Glutamatergic neuron (in vitro differentiated cells): Measurements from ENCODE around the gene CYTH1. TPM values are rescaled to one million over a fixed set of nuclear protein-coding genes. Genes with fewer than 3 reads are reported as not detected.

Experiments used
- DNase-seq: peaks from one replicate; pipeline ENCODE4 v3.0.0; 2022
- H3K27ac Mint-ChIP-seq: one replicate; pipeline ENCODE4 v1.8.0; 2020; ENCODE audit warnings: mild to moderate bottlenecking, mixed read lengths, inconsistent platforms; ENCODE audit not compliant: unreplicated experiment
- H3K27me3 Mint-ChIP-seq: one replicate; pipeline ENCODE4 v1.8.0; 2020; ENCODE audit warnings: mild to moderate bottlenecking, moderate library complexity, mixed read lengths, inconsistent platforms; ENCODE audit not compliant: unreplicated experiment
- H3K36me3 Mint-ChIP-seq: one replicate; pipeline ENCODE4 v1.8.0; 2020; ENCODE audit warnings: mild to moderate bottlenecking, mixed read lengths, inconsistent platforms; ENCODE audit not compliant: unreplicated experiment
- H3K4me1 Mint-ChIP-seq: one replicate; pipeline ENCODE4 v1.8.0; 2020; ENCODE audit warnings: mild to moderate bottlenecking, low read depth, mixed read lengths, inconsistent platforms; ENCODE audit not compliant: unreplicated experiment
- H3K4me3 Mint-ChIP-seq: one replicate; pipeline ENCODE4 v1.8.0; 2020; ENCODE audit warnings: mild to moderate bottlenecking, mixed read lengths, inconsistent platforms; ENCODE audit not compliant: unreplicated experiment
- H3K9me3 Mint-ChIP-seq: one replicate; pipeline ENCODE4 v1.8.0; 2020; ENCODE audit warnings: mild to moderate bottlenecking, moderate library complexity, mixed read lengths, inconsistent platforms; ENCODE audit not compliant: unreplicated experiment
- total RNA-seq: library from RNA; stranded (reverse); fragmentation: NEBNext Ultra II Directional; extraction: Animal tissue kit (Norgen Biotek cat#: 25700); gene quantifications from one replicate; pipeline ENCODE4 v1.2.1, GENCODE V29; 2021; ENCODE audit not compliant: unreplicated experiment
- TF ChIP-seq, protein P1 (sequence below): fragments of 200-600 bp; sonication (generic); IDR thresholded peaks from one replicate; pipeline ENCODE4 v1.5.0; 2021; ENCODE audit not compliant: partially characterized antibody, unreplicated experiment

CYTH1 gene
- total RNA-seq, 1 donor from 2014 or later: 57.2 TPM

DNA sequence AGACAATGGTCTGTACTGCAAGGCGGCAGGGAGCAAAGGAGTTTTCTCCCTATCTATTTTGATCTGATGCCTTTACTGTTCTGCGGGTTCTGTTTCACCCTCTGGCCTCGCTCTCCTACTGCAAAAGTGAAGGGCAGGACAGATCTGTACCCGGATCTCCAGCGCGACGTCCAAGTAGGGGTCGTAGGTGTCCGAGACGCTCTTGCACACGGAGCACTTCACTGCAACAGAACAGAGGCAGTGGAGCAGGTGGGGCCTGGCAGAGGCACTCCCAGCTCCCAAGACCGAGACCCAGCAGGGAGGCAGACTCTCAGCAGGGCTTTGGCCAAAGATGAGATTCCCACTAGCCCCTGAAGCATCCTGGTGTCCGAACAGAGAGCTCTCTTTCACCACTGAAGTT, 38.8 kb upstream of the CYTH1 start:
- H3K4me3 Mint-ChIP-seq: no peak overlapping the region
- no peak overlapping the region for H3K27ac Mint-ChIP-seq
- peaks cover 5% of the 10 kb centered on the region for H3K27me3 Mint-ChIP-seq
- no peaks in the 10 kb centered on the region for H3K36me3 Mint-ChIP-seq
- DNase-seq: no peak
- H3K9me3 Mint-ChIP-seq: peaks cover 1% of the 10 kb centered on the region
- H3K4me1 Mint-ChIP-seq: peaks cover 2% of the 10 kb centered on the region
- TF ChIP-seq, protein P1, sequence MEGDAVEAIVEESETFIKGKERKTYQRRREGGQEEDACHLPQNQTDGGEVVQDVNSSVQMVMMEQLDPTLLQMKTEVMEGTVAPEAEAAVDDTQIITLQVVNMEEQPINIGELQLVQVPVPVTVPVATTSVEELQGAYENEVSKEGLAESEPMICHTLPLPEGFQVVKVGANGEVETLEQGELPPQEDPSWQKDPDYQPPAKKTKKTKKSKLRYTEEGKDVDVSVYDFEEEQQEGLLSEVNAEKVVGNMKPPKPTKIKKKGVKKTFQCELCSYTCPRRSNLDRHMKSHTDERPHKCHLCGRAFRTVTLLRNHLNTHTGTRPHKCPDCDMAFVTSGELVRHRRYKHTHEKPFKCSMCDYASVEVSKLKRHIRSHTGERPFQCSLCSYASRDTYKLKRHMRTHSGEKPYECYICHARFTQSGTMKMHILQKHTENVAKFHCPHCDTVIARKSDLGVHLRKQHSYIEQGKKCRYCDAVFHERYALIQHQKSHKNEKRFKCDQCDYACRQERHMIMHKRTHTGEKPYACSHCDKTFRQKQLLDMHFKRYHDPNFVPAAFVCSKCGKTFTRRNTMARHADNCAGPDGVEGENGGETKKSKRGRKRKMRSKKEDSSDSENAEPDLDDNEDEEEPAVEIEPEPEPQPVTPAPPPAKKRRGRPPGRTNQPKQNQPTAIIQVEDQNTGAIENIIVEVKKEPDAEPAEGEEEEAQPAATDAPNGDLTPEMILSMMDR: no peak

DNA sequence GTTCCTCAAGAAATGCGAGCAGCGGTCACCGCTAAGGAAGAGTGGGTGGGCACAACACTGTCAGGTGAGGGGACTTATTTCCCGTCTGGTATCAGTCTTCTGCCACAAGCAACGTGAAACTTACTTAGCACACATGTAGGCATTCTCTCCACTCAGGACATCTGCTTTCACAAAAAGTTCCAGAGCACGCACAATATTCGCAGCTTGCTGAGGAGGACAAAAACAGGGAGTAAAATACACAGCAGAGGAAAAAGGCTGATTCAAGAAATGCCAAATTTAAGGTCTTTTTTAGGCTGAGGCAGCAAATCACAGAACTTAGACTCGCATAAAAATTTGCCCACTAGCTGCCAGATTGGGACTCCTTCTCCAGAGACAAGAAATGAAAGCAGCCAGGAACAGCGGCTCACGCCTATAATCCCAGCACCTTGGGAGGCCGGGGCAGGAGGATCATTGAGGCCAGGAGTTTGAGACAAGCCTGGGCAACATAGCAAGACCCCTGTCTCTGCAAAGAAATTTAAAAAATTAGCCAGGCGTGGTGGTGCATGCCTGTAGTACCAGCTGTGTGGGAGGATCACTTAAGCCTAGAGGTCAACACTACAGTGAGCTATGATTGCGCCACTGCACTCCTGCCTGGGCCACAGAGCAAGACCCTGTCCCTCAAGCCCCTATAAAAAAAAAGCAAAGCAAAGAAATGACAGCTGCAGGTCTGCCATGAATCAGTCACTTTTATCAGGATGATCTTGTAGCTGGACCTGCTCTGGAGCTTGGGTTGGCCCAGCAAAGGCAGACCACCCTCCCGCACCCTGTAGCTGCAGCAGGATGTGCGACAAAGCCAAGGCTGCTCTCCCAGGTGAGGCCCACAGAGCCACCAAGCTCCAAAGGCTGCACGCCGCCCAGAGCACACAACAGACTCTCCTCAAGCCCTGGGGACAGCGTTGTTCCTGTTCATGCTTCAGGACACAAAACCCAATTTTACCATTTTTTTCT, 38.0 kb upstream of the CYTH1 start:
- peaks cover 1% of the 10 kb centered on the region for H3K9me3 Mint-ChIP-seq
- H3K36me3 Mint-ChIP-seq: no peaks in the 10 kb centered on the region
- H3K4me1 Mint-ChIP-seq: peaks cover 2% of the 10 kb centered on the region
- TF ChIP-seq, protein P1: no peak
- peaks cover 4% of the 10 kb centered on the region for H3K27me3 Mint-ChIP-seq
- no peak overlapping the region for H3K27ac Mint-ChIP-seq
- H3K4me3 Mint-ChIP-seq: no peak overlapping the region
- no peak for DNase-seq

DNA sequence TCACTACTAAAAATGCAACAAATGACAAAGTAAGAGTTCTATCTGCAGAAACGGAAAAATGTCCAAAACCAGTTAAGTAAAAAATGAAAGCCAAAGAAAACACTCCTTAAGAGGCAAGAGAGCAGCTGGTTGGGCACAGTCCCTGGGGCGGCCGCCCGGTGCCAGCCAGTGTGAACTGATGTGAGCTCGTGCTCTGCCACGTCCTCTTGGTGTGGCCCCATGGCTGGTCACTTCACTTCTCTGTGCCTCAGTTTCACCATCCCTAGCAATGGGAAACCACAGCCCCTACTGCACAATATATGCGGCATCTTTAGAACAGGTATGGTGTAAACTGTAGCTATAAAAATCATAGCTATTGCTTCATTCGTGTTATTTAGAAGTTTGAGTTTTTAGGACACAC, 37.3 kb upstream of the CYTH1 start:
- H3K36me3 Mint-ChIP-seq: no peaks in the 10 kb centered on the region
- no peak overlapping the region for H3K4me3 Mint-ChIP-seq
- H3K27ac Mint-ChIP-seq: no peak overlapping the region

DNA sequence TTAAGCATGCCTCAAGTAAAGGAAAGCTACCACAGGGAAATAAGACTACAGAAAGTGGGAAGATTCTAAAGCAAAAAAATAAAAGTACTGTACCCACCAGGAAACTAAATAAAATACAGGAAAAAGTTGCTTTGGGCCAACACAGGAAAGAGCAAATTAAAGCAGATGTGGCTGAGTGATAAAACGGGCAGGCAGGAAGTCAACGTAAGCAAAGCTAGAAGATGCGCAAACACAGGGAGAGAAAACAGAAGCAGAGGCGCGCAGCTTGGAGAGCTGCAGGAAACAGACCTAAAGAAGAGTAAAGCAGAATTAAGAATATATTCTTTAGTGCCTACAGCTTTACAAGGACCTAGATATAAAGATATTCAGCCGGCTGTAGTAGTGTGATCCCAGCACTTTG, 36.9 kb upstream of the CYTH1 start:
- Mint-ChIP-seq H3K36me3 (no peaks in the 10 kb centered on the region), H3K27me3 (peaks cover 4% of the 10 kb centered on the region), H3K27ac (no peak overlapping the region), H3K9me3 (peaks cover 1% of the 10 kb centered on the region), H3K4me3 (no peak overlapping the region), H3K4me1 (peaks cover 2% of the 10 kb centered on the region)
- TF ChIP-seq, protein P1: no peak
- DNase-seq: no peak

More for the DNA sequence above, 37.3 kb upstream of the CYTH1 start:
- DNase-seq: no peak
- Mint-ChIP-seq H3K27me3 (peaks cover 4% of the 10 kb centered on the region), H3K9me3 (peaks cover 1% of the 10 kb centered on the region), H3K4me1 (peaks cover 2% of the 10 kb centered on the region)
- TF ChIP-seq, protein P1: no peak
